Smooth muscle cell (in vitro differentiated cells): Measurements from ENCODE around the gene NFATC2. TPM values are rescaled to one million over a fixed set of nuclear protein-coding genes. Genes with fewer than 3 reads are reported as not detected.

ENCODE experiments used
- DNase-seq: peaks from one replicate; lab custom pipeline; 2025; ENCODE audit not compliant: unreplicated experiment; lab: John Stamatoyannopoulos, UW
- H2AFZ ChIP-seq: fragments of 200-600 bp; sonication (generic); 2 replicates; pipeline ENCODE4 v1.6.0; 2016; ENCODE audit warnings: antibody characterized with exemption, low read depth, mild to moderate bottlenecking
- H3F3A ChIP-seq: fragments of 200-600 bp; sonication (generic); 2 replicates; pipeline ENCODE4 v1.6.0; 2017; ENCODE audit warnings: antibody characterized with exemption, low read depth
- H3K27ac ChIP-seq: fragments of 200-600 bp; sonication (generic); 2 replicates; pipeline ENCODE4 v1.5.1; 2016; ENCODE audit warnings: low read depth, mild to moderate bottlenecking
- H3K27me3 ChIP-seq: fragments of 200-600 bp; sonication (generic); 2 replicates; pipeline ENCODE4 v1.6.1; 2016; ENCODE audit warnings: low read depth, mild to moderate bottlenecking
- H3K36me3 ChIP-seq: fragments of 200-600 bp; sonication (generic); 2 replicates; pipeline ENCODE4 v1.5.1; 2016; ENCODE audit warnings: low read depth
- H3K4me1 ChIP-seq: fragments of 200-600 bp; sonication (generic); 2 replicates; pipeline ENCODE4 v1.5.1; 2016; ENCODE audit warnings: low read depth
- H3K4me2 ChIP-seq: fragments of 200-600 bp; sonication (generic); 2 replicates; pipeline ENCODE4 v1.6.0; 2016; ENCODE audit warnings: mild to moderate bottlenecking
- H3K4me3 ChIP-seq: fragments of 200-600 bp; sonication (generic); 2 replicates; pipeline ENCODE4 v1.5.1; 2016; ENCODE audit warnings: mild to moderate bottlenecking
- H3K79me2 ChIP-seq: fragments of 200-600 bp; sonication (generic); 2 replicates; pipeline ENCODE4 v1.6.0; 2016; ENCODE audit warnings: low read depth, mild to moderate bottlenecking
- H3K9ac ChIP-seq: fragments of 200-600 bp; sonication (generic); 2 replicates; pipeline ENCODE4 v1.6.0; 2016; ENCODE audit warnings: low read depth
- H3K9me3 ChIP-seq: fragments of 200-600 bp; sonication (generic); replicated peaks from 2 replicates; pipeline ENCODE4 v1.5.1; 2016; ENCODE audit warnings: low read depth
- H4K20me1 ChIP-seq: fragments of 200-600 bp; sonication (generic); 2 replicates; pipeline ENCODE4 v1.6.0; 2016; ENCODE audit warnings: low read depth
- CTCF ChIP-seq: fragments of 200-600 bp; sonication (generic); IDR thresholded peaks from 2 replicates; pipeline ENCODE4 v1.5.1; 2017; ENCODE audit warnings: borderline replicate concordance, mild to moderate bottlenecking, antibody characterized with exemption; ENCODE audit not compliant: insufficient read depth, poor library complexity, severe bottlenecking
- WGBS: methylation state at CpG from one replicate; pipeline ENCODE4 v1.1.7; 2016; ENCODE audit warnings: low lambda C conversion rate; 5-methylcytosine and 5-hydroxymethylcytosine counted together
- polyA plus RNA-seq: library from polyadenylated mRNA; unstranded; fragments of >200 nt; fragmentation: Nextera tagmentation; extraction: Ambion mirVana; gene quantifications from 2 replicates; pipeline ENCODE4 v1.2.1, GENCODE V29; 2016
- total RNA-seq: library from RNA; depleted of rRNA; stranded (reverse); fragments of >200 nt; gene quantifications from 2 replicates; pipeline ENCODE4 v1.2.3, GENCODE V29; 2014

The NFATC2 gene
- total and polyA plus RNA-seq, 2 experiments from 2014 or later, result 5.8 to 8.4 TPM

- no peak for TF ChIP-seq CTCF
- peaks cover 21% of the 10 kb centered on the region for H3F3A ChIP-seq
- H3K9ac ChIP-seq, result no peak overlapping the region
- no peak overlapping the region for H2AFZ ChIP-seq
- H4K20me1 ChIP-seq, result no peaks in the 10 kb centered on the region
- no peaks in the 10 kb centered on the region for H3K27me3 ChIP-seq
- H3K79me2 ChIP-seq, result no peaks in the 10 kb centered on the region
- peaks cover 5% of the 10 kb centered on the region for H3K36me3 ChIP-seq
- WGBS, result 95% methylated on average over 13 of the region's 13 CpGs
- no peak for DNase-seq
- no peak overlapping the region for H3K27ac ChIP-seq
- peaks cover 16% of the 10 kb centered on the region for H3K4me1 ChIP-seq
- no peaks in the 10 kb centered on the region for H3K9me3 ChIP-seq
- H3K4me3 ChIP-seq, result no peak overlapping the region
- no peak overlapping the region for H3K4me2 ChIP-seq
Measured at GRCh38 chr20:51452734-51453365, 89.7 kb downstream of the NFATC2 start.

DNA sequence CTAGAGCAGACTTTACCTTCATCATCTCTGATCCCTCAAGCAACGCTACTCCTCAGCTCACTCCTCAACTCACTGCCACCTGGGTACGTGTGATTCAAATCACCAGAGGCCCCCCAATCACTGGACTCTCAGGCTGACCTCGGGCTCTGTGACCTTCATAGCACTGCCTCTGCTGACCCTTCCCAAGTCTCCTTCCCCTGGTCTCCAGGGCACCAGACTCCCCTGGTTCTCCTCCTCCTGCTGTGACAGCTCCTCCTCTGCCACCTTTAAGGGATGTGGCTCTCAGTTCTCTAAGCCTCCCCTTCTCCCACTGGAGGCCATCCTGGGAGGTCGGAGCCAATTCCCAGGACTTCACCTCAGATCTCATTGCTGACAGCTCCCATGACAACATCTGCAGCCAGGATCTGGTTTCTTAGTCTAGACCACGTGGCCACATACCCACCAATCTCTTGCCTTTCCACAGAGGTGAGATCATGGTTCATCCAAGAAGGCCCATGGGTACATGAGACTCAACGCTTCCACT, 90.4 kb downstream of the NFATC2 start:
- TF ChIP-seq CTCF, result no peak
- H3K27me3 ChIP-seq, result no peaks in the 10 kb centered on the region
- no peak overlapping the region for H3K9ac ChIP-seq
- H3K36me3 ChIP-seq, result peaks cover 5% of the 10 kb centered on the region
- H4K20me1 ChIP-seq, result no peaks in the 10 kb centered on the region
- H3K27ac ChIP-seq, result no peak overlapping the region
- no peaks in the 10 kb centered on the region for H3K79me2 ChIP-seq
- no peak for DNase-seq
- H3F3A ChIP-seq, result peaks cover 21% of the 10 kb centered on the region
- no peak overlapping the region for H2AFZ ChIP-seq
- H3K4me3 ChIP-seq, result no peak overlapping the region
- WGBS, result 91% methylated on average over 6 of the region's 6 CpGs
- no peak overlapping the region for H3K4me2 ChIP-seq
- no peaks in the 10 kb centered on the region for H3K9me3 ChIP-seq
- peaks cover 17% of the 10 kb centered on the region for H3K4me1 ChIP-seq

DNA sequence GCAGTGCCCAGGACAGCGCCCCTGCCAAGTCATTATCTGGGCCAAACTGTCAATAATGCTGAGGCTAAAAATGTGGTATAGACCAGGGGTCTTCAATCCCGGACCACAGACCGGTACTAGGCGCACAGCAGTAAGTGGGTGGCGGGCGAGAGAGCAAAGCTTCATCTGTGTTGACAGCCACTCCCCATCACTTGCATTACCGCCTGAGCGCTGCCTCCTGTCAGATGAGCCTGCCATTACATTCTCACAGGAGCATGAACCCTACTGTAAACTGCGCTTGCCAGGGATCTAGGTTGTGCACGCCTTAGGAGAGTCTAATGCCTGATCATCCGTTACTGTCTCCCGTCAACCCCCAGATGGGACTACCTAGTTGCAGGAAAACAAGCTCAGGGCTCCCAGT, 91.0 kb downstream of the NFATC2 start:
- H2AFZ ChIP-seq, result no peak overlapping the region

More for the DNA sequence above, 91.0 kb downstream of the NFATC2 start:
- 95% methylated on average over 12 of the region's 12 CpGs for WGBS
- DNase-seq, result no peak
- Histone ChIP-seq H3K36me3 (peaks cover 5% of the 10 kb centered on the region), H3K9me3 (no peaks in the 10 kb centered on the region), H3K9ac (no peak overlapping the region), H3K79me2 (no peaks in the 10 kb centered on the region), H3K27me3 (no peaks in the 10 kb centered on the region), H3F3A (peaks cover 17% of the 10 kb centered on the region), H3K4me1 (peaks cover 14% of the 10 kb centered on the region), H3K27ac (no peak overlapping the region), H4K20me1 (no peaks in the 10 kb centered on the region), H3K4me3 (no peak overlapping the region), H3K4me2 (no peak overlapping the region)
- no peak for TF ChIP-seq CTCF
